Measurements from ENCODE around the gene SAPCD2.

The SAPCD2 gene

DNA sequence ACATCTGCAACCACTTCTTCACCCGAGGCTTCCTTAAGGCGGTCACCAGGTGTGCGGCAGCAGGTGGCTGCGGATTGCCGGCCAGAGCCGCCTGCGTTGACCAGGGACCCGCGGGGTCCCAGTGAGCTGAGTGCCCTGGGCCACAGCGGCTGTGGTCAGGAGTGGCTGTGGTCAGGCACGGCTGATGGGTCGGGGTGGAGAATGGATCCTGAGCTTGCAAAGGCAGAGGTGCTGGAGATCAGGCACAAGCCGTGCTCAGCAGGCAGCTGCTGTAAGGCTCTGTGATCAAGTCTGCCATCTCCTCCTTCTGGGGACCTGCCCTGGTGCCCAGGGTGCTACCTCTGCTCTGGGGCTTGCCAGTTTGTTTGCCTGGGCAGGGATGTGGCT, 9.0 kb upstream of the SAPCD2 start:
- no peak for DNase-seq

DNA sequence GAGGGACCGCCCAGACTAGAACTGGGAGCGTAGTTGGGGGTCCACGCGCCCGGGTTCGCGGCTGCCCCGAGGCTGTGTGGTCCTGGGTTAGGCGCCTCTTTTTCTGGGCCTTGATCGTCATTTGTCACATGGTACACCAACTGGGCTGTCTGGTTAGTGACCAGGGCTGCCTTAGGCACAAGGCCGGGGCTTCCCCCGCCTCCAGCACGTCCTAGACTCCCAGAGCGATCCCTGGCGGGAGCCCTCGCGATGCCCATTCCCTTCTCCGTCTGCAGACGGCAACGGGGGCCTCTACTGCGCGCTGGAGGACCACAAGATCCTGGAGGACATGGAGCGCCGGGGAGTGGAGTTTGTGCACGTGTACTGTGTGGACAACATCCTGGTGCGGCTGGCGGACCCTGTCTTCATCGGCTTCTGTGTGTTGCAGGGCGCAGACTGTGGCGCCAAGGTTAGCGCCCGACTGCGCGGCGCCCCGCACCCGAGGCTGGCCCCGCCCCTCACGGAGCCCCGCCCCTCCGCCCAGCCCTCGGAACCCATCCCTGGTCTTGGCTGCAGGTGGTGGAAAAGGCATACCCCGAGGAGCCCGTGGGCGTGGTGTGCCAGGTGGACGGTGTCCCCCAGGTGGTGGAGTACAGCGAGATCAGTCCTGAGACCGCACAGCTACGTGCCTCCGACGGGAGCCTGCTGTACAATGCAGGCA, 8.5 kb upstream of the SAPCD2 start:
- no peak for DNase-seq

GRCh38 chr9:137077758-137078693, 7.7 kb upstream of the SAPCD2 start:
- DNase-seq, result peak; percentile 35

GRCh38 chr9:137077010-137077747, 6.8 kb upstream of the SAPCD2 start, which contains the start of gene UAP1L1:
Gene UAP1L1, plus strand, starts transcription at chr9:137077517. Its CDS starts 16 bp downstream, at chr9:137077533.
- DNase-seq, result peak; percentile 78

DNA sequence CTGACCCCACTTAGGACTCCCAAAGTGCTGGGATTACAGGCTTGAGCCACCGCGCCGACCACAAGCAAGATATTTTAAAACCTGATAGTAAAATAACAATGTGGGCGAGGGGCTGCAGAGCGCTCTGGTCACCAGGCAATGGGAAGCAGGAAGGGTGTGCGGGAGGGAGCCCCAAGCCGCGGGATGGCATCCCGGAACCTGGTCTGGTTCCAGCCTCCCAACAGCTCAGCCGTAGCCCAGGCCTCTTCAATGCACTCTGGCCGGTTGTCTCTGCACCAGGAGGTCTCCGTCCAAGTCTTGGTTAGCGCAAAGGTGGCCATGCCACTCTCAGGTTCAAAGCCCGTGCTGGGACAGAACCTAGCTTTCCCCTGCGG, 6.3 kb upstream of the SAPCD2 start:
- no peak for DNase-seq

DNA sequence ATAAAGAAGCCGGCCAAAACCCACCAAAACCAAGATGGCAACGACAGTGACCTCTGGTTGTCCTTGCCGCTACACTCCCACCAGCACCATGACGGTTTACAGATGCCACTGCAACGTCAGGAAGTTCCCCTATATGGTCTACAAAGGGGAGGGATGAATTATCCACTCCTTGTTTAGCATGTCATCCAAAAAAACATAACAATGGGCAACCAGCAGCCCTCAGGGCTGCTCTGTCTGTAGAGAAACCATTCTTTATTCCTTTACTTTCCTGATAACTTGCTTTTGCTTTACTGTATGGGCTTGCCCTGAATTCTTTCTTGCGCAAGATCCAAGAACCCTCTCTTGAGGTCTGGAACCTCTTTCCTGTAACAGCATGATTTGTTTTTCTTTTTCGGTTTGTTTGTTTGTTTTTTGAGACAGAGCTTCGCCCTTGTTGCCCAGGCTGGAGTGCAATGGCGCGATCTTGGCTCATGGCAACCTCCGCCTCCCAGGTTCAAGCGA, 5.0 kb upstream of the SAPCD2 start:
- no peak for DNase-seq

DNA sequence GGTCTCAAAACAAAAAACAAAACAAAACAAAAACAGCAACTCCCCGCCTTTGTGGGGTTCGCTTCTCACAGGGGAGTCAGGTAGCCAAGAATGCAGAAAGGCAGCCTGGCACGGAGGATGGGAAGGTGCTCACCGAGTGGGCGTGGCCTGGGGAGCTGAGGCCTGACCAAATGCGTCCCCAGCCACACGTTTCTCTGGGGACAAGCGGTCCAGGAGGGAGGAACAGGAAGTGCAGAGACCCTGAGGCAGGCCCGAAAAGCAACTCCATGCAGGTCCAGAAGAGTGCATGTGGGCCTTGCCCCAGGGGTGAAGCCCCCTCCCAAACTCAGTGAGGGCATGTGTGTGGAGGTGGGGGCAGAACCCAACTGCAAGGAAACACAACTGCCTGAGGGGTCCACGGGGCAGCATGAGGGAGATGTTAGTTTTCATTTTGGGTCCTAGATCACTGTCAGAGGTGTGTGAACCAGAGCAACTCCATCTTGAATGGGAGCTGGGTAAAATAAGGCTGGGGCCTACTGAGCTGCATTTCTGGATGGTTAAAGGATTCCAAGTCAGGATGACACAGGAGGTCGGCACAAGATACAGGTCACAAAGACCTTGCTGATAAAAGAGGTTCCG, 4.4 kb upstream of the SAPCD2 start:
- DNase-seq, result no peak

DNA sequence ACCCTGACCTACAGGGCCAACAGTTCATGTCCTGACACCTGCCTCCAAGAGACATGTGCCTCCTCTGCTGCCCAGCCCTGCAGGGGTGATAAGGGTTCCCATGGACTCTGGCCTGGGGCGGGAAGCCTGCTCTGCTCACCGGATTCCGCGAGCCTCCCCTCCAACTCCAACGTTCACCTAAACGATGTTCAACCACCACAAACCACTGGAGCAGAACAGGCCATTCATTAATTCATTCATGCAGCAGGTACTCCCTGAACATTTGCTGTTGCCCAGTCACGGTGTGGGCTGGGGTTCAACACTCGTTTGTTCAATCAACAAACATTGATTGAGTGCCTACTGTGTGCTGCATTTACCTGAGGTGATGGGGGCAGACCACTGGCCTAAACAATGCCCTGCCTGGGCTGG, 3.6 kb upstream of the SAPCD2 start:
- DNase-seq, result no peak

GRCh38 chr9:137071282-137071681, 925 bp upstream of the SAPCD2 start:
- DNase-seq, result no peak

DNA sequence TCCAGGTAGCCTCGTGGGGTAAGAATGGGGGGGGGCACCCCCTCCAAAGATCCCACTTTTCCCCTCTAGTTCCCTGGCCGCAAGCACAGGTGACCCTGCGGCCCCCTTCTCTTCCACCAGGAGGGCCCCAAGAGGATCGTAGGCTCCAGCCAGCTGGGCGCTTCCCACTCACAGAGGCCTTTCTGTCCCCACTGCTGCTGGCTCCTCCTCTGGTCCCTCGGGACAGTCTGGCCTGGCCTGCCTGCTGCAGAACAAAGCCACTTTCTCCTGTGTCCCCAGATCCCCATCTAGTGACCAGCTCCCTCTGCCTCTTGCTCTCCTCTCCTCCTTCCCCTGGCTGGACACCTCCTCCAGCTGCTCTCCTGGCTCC, 534 bp upstream of the SAPCD2 start:
- no peak for DNase-seq

DNA sequence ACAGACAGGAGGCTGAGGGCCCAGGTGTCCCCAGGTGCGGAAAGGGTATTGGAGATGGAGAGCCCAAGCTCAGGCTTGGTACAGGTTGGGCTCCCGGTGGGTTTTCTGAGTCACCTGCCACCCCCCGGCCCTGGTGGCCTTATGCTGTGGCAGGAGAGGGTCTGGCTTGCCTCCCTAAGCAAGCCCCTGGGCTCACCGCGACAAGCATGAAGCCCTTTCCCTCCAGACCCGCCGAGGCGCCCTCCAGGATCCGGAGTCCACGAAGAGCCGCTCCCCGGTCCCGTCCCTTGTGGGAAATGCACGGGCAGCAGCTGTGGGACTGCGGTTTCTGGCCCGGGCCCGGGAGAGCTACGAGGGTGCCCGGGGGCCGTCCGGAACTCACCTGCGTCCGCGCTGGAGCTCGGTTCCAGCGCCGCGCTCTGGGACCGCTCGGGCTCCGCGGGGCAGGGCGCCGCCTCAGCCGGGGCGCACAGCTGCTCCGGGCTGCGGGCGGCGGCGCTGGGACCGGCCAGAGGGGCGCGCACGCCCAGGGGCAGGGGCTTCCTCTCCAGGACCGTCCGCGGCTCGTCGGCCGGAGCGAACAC, 757 bp downstream of the SAPCD2 start:
- DNase-seq, result no peak

GRCh38 chr9:137068539-137069507, 1.5 kb downstream of the SAPCD2 start:
- no peak for DNase-seq

DNA sequence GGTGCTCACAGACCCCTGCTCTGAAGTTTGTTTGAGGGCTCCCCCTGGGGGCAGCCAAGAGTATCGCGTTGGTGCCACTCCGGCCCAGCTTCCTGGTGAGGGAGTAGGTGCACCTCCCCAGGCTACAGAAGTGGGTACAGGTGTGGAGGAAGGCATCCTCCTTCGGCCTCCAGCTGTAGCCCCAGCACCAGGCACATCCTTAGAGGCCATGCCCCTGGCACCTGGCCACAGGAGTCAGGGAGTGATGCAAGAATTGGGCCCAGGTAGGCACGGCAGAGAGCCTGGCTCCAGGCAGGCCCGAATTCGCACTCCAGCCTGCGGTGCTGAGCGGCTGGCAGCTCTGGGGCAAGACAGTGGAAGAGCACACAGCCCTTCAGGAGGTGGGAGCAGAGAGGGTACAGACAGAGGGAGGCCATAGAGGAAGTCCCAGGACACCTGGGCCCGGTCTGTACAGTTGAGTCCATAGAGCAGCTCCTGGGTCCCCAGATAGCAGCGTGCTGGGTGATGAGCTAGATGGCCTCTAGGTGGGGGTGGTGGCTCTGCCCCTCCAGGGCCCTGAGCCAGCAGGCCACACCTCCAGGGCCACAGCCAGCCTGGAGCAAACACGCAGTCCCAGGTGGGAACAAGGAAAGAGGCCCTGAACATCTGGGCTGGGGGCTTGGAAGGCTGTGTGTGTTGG, 2.4 kb downstream of the SAPCD2 start:
- peak; percentile 87 for DNase-seq

- DNase-seq, result no peak
Measured at GRCh38 chr9:137066096-137066861, 4.1 kb downstream of the SAPCD2 start.

DNA sequence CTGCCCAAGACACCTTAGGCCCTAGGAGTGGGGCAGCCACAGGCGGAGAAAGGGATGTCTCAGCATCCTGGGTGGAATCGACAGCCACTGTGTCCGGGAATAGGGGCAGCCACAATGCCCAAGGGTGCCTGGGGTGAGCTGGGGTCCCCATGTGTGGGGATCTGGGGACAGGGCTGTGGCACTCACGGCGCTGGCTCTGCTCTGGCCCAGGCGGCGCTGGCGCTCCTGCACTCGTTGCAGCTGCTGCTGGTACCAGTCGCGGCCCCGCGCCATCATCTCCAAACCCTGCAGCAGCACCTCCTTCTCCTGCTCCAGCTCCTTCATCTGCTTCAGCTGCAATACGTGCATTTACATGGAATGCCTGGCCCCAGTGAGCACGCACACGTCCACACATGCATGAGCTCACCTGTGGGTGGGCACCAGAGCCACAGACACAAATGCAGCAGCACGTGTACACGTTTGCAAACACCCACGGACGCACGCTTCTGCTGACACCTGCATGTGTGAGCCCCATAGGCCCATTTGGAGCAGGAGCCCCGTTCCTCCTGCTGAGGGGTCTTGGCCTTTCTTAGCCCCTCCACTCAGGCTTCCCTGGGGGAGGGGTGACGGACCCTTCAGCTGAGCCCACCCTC, 4.9 kb downstream of the SAPCD2 start:
- DNase-seq, result no peak

DNA sequence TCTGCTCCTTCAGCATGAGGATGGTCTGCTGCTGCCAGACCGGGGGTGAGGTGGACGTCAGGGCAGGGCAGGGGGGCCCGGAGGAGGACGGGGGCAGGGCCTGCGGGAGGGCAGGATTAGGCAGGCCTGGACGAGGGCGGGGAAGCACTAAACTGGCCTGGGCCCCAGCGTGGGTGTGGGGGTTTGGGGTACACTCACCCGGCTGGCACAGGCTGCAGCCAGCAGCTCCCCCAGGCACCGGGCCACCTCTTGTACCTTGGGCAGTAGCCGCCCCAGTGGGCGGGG, 5.5 kb downstream of the SAPCD2 start:
- DNase-seq, result no peak

DNA sequence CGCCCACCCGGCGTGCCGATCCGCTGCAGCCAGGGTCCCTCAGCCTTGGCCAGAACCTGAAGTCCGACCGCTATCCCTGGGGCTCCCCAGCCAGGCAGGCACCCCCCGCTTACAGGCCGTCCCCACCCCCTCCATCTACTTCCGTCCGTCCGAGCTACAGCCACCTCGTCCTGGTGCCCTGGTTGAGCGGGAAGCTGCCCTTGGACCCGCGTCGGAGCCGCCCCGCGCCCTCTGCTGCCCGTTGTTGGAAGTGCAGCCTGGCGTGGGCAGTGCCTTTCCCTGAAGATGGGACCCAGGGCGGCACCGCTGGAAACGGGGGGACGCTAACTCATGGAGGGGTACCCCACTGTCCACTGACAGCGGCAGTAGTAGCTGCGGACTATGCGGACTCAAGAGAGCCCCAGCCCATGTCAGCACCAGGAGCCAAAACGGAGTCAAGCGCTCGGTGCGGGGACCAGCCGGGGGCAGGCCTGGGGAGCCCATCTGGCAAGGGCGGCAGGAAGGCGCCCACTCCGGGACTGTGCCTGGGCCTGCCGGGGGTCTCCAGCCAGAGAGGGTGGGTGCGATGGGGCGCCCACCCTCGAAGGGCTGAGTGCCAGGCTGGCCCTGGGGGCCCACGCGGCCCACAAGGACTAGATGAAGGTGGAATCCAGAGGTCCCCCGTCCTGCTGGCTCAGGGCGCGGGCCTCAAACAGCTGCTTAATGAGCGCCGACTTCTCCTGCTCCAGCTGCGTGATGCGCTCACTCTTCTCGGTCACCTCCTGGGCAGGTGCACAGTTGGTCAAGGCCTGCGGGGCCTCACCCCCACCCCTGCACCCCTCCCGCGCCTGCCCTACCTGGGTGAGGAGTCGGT, 6.1 kb downstream of the SAPCD2 start:
- peak; percentile 80 for DNase-seq

GRCh38 chr9:137063311-137064026, 6.9 kb downstream of the SAPCD2 start:
- no peak for DNase-seq

Data from suppressor macrophage treated with lipopolysaccharide for 4 hours (primary cell).